C4-2B (cell line): Measurements from ENCODE around the gene TRIM29.

Experiments
- ZFX ChIP-seq: fragments of 450-650 bp; IDR thresholded peaks from 2 replicates; pipeline ENCODE4 v1.6.1; 2017
- TF ChIP-seq, protein P1 (sequence below): fragments of 450-650 bp; conservative IDR thresholded peaks from 2 replicates; pipeline ENCODE4 v1.5.1; 2017; ENCODE audit warnings: mild to moderate bottlenecking

DNA sequence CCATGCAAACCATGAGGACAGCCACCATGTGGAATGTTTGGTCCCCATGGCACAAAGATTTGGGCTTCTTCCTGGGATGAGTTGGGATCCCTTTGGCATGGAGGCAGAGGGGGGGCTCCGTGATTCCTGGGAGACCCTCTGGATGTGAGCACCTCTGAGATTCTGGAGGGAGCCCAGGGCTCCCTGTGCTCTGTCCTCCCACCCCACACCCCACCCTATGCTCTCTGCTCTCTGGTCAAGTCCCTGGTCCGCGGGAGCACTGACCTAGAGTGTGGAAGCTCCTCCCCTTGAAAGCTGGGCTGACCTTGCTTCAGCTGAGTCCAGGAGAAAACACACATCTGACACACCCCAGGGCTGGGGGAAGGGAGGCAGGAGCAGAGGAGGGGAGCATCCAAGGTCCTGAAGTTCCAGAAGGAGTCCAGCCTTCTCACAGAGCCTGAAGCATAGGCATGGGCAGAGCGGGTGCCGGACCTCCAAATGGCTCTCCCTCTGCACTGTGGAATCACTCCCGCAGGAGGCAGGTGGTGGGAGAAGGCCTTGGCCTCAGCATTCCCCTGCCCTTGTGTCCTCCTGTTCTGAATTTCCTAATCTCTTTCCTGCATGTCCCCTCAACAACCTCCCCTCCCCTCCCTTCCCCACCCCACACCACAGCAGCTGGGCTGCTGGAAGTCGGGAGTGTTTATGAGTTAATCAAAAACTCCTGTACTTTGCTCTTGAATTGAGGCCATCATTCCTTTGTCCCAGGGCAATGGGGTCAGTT lies 47.2 kb upstream of the TRIM29 start:
- TF ChIP-seq, protein P1, sequence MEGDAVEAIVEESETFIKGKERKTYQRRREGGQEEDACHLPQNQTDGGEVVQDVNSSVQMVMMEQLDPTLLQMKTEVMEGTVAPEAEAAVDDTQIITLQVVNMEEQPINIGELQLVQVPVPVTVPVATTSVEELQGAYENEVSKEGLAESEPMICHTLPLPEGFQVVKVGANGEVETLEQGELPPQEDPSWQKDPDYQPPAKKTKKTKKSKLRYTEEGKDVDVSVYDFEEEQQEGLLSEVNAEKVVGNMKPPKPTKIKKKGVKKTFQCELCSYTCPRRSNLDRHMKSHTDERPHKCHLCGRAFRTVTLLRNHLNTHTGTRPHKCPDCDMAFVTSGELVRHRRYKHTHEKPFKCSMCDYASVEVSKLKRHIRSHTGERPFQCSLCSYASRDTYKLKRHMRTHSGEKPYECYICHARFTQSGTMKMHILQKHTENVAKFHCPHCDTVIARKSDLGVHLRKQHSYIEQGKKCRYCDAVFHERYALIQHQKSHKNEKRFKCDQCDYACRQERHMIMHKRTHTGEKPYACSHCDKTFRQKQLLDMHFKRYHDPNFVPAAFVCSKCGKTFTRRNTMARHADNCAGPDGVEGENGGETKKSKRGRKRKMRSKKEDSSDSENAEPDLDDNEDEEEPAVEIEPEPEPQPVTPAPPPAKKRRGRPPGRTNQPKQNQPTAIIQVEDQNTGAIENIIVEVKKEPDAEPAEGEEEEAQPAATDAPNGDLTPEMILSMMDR: no peak
- no peak for TF ChIP-seq ZFX
